Measurements from ENCODE around the gene ABCB6.

DNA sequence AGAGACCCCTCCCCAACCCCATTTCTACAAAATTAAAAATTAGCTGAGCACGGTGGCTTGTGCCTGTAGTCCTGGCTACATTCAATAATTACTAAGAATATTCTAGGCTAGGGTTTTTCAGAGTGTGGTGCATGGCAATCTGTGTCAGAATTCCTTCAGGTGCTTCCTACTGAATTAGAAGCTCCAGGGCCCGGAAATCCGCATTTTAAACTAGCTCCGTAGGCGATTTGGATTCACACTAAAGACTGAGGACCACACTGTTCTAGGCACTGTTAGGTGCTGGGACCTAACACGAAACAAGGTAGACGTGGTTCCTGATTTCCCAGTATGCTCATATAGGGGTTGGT lies 12.8 kb downstream of the ABCB6 start:
- TF ChIP-seq CTCF (conservative IDR thresholded peaks at IDR 0.05; ENCODE audit: low read length), result no peak
- TF ChIP-seq EZH2phosphoT487 (IDR thresholded peaks at IDR 0.05; ENCODE audit: borderline replicate concordance, low read depth, low read length), result no peak

Measured in OCI-LY7 (cell line).